Osteoblast (primary cell): ENCODE measurements around the gene LZTR1. TPM values are rescaled to one million over a fixed set of nuclear protein-coding genes. Genes with fewer than 3 reads are reported as not detected.
A peak's percentile ranks its signal among the peaks of the same experiment; 100 is the strongest.
"Not testable (repeated sequence)": the region's sequence is repeated elsewhere in the genome, so short reads cannot be mapped to it uniquely, and the experiment has no call there.

Source experiments
- DNase-seq: peaks from one replicate; pipeline ENCODE4 v3.0.0; 2011; ENCODE audit warnings: low spot score, mixed read lengths; ENCODE audit not compliant: insufficient read length; ENCODE audit errors: missing footprints
- H2AFZ ChIP-seq: 2 replicates; pipeline ENCODE4 v1.6.0; 2011; ENCODE audit warnings: mild to moderate bottlenecking, low read length
- H3K27ac ChIP-seq: 2 replicates; pipeline ENCODE4 v1.5.1; 2011; ENCODE audit warnings: mild to moderate bottlenecking, low read depth, low read length, moderate library complexity
- H3K27me3 ChIP-seq: 2 replicates; pipeline ENCODE4 v1.6.0; 2012; ENCODE audit warnings: mild to moderate bottlenecking, control low read depth, inconsistent platforms, low read length, moderate library complexity; ENCODE audit not compliant: insufficient read depth
- H3K36me3 ChIP-seq: 2 replicates; pipeline ENCODE4 v1.5.1; 2011; ENCODE audit warnings: mild to moderate bottlenecking, low read length, control low read depth, moderate library complexity; ENCODE audit not compliant: insufficient read depth
- H3K4me1 ChIP-seq: 2 replicates; pipeline ENCODE4 v1.5.1; 2011; ENCODE audit warnings: mild to moderate bottlenecking, low read length, control low read depth, moderate library complexity; ENCODE audit not compliant: insufficient read depth
- H3K4me2 ChIP-seq: 2 replicates; pipeline ENCODE4 v1.6.0; 2011; ENCODE audit warnings: mild to moderate bottlenecking, low read length; ENCODE audit not compliant: insufficient read depth
- H3K4me3 ChIP-seq: fragments of 200-600 bp; sonication (generic); 3 replicates; pipeline ENCODE4 v1.5.1; 2012; ENCODE audit warnings: mild to moderate bottlenecking, low read length, inconsistent platforms; ENCODE audit not compliant: insufficient read depth
- H3K79me2 ChIP-seq: 2 replicates; pipeline ENCODE4 v1.6.0; 2012; ENCODE audit warnings: mild to moderate bottlenecking, low read length, control low read depth, inconsistent platforms; ENCODE audit not compliant: insufficient read depth
- H3K9me3 ChIP-seq: 2 replicates; pipeline ENCODE4 v1.5.1; 2011; ENCODE audit warnings: low read depth, low read length, control low read depth
- H4K20me1 ChIP-seq: 2 replicates; pipeline ENCODE4 v1.6.0; 2012; ENCODE audit warnings: mild to moderate bottlenecking, low read length, control low read depth; ENCODE audit not compliant: insufficient read depth
- CTCF ChIP-seq: IDR thresholded peaks from 2 replicates; pipeline ENCODE4 v1.5.1; 2011; ENCODE audit warnings: mild to moderate bottlenecking, low read depth, low read length, moderate library complexity; ENCODE audit errors: extremely low read depth
- total RNA-seq: library from RNA; depleted of rRNA; stranded (reverse); fragments of >200 nt; gene quantifications from 2 replicates; pipeline ENCODE4 v1.2.3, GENCODE V29; 2012

LZTR1 gene
- total RNA-seq, 1 donor: 56.8 TPM

DNA sequence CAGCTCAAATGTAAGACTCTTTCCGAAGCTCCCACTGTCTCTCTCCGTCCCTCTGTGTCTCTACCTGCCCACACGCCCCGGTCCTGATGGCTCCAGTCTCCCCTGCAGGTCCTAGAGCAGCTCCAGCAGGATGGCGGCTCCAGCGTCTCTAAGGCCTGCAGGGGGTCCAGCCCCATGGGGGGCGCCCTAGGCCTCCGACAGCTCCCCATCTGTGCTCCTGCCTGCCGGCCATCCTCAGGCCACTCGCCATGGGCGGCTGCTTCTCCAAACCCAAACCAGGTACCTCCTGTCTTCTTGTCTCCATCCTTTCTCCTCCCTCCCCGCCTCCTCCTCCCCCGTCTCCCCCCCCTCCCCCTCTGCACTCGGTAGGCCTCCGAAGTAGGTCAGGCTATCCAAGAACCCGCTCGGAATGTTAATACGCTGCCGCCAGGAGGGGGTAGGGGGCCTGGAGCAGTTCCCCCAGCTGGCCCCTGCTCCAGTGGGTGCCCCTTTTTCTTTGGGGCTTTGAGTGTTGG, 14.3 kb upstream of the LZTR1 start:
- Histone ChIP-seq H2AFZ (no peak overlapping the region), H3K9me3 (no peaks in the 10 kb centered on the region)

DNA sequence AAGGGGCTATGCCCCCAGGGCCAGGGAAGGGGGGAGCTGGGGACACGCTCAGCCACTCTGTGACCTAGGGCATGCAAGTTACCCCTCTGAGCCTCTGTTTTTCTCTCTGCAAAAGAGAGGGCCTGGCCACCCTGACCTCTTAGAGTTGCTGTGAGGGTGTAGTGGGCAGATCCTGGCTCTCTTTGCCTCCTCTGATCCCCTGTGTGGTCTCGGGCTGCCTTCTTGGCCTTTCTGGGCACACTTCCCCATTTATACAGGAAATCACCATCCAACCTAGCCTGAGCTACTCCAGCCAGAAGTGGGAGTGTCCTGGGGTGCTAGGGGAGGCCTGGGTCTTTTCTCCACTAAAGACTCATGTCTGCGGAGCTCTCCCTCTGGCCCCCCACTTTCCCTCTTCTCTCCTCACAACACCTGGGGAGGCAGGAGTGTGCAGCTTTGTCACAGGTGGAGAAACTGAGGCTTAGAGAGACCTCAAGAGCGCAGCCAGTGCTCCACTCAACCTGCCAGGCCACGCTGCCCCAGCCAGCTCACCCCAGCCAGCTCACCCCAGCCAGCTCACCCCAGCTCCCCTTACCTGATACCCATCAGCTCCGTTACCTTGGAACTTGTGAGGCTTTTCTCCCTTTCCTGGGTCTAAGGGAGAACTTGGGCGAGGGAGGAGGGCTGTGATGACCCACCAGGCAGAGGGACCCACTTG, 13.7 kb upstream of the LZTR1 start:
- Histone ChIP-seq H3K27me3 (peaks cover 30% of the 10 kb centered on the region), H3K4me2 (no peak overlapping the region), H2AFZ (no peak overlapping the region), H3K4me1 (no peaks in the 10 kb centered on the region), H4K20me1 (peaks cover 3% of the 10 kb centered on the region), H3K27ac (no peak overlapping the region), H3K4me3 (no peak overlapping the region), H3K36me3 (no peaks in the 10 kb centered on the region), H3K79me2 (no peaks in the 10 kb centered on the region), H3K9me3 (no peaks in the 10 kb centered on the region)
- no peak for TF ChIP-seq CTCF
- peak; percentile 89 for DNase-seq

More for the DNA sequence above, 14.3 kb upstream of the LZTR1 start:
- no peak for TF ChIP-seq CTCF
- peaks cover 3% of the 10 kb centered on the region for H4K20me1 ChIP-seq
- H3K4me1 ChIP-seq: no peaks in the 10 kb centered on the region
- no peaks in the 10 kb centered on the region for H3K36me3 ChIP-seq
- no peak overlapping the region for H3K27ac ChIP-seq
- no peaks in the 10 kb centered on the region for H3K79me2 ChIP-seq
- peaks cover 31% of the 10 kb centered on the region for H3K27me3 ChIP-seq
- no peak for DNase-seq
- no peak overlapping the region for H3K4me3 ChIP-seq
- no peak overlapping the region for H3K4me2 ChIP-seq

DNA sequence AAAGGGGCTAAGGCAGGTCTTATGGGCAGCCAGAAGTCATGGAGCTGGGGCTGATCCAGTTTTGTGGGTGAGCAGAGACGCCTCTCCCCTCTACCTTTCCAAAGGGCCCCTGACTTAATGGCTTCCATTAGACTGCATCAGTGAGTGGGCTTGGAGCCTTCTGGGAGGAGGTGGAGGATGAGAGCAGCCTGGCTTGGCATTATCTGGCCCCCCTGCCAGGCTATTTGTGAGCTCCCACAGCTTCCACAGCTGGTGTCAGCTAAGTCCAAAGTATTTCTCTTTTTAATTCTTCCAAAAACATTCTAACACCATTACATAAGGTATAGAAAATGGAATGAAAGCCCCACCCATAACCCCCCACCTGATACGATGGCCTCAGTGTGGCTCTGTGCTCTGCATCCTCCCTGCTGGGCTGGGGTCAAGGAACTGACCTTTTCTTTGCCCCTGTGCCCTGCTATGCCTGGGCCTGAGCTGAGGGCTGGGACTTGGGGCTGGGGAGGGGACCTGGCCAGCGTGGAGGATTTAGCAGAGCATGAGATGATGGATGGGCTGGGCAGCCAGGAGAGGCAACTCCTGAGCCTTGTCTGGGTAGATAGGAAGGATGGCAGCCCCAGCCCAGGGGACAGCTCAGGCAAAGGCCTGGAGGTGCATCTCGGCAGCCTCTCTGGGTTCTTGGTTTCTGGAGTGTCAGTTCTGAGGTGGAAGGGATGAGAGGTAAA, 11.0 kb upstream of the LZTR1 start:
- no peak for TF ChIP-seq CTCF
- no peaks in the 10 kb centered on the region for H3K79me2 ChIP-seq
- H3K4me2 ChIP-seq: no peak overlapping the region
- no peaks in the 10 kb centered on the region for H3K4me1 ChIP-seq
- H3K4me3 ChIP-seq: no peak overlapping the region
- no peaks in the 10 kb centered on the region for H4K20me1 ChIP-seq
- no peaks in the 10 kb centered on the region for H3K36me3 ChIP-seq
- DNase-seq: peak; percentile 55
- no peak overlapping the region for H3K27ac ChIP-seq
- H3K27me3 ChIP-seq: peaks cover 5% of the 10 kb centered on the region
- H2AFZ ChIP-seq: no peak overlapping the region
- no peaks in the 10 kb centered on the region for H3K9me3 ChIP-seq

GRCh38 chr22:20972014-20972694, 9.9 kb upstream of the LZTR1 start:
- peak; percentile 84 for DNase-seq
- H3K4me2 ChIP-seq, H3K27me3 ChIP-seq, H3K4me3 ChIP-seq, H3K79me2 ChIP-seq, H3K4me1 ChIP-seq, H4K20me1 ChIP-seq, H3K36me3 ChIP-seq, H3K27ac ChIP-seq, H3K9me3 ChIP-seq, H2AFZ ChIP-seq: not testable (repeated sequence)
